ENCODE measurements around the gene TNFSF13B. TPM values are rescaled to one million over a fixed set of nuclear protein-coding genes. Genes with fewer than 3 reads are reported as not detected.

Gene TNFSF13B
- total RNA-seq, 1 experiment from 2014 or later, result 1.9 TPM

DNA sequence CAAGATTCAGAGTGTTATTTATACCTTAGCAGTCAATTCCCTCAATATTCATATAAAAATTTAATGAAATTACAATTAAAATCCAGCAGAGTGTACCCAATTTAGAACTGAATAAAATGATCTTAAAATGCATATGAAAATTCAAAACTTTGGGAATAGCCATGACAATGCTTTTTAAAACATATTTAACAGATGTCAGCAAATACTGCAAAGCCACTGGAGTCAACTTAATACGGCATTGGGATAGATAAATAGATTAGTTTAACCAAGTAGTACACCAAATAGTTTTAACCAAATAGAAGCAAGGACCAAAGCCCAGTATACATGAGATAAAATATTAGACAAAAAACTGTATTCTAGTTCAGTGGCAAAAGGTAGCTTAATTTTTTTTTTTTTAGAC lies 79.8 kb downstream of the TNFSF13B start:
- Histone ChIP-seq H3K4me3 (ENCODE audit: insufficient read depth, low read depth, low read length) (no peak overlapping the region), H3K27me3 (ENCODE audit: control insufficient read depth, insufficient read depth, low read length) (no peaks in the 10 kb centered on the region), H3K36me3 (replicated peaks; ENCODE audit: control insufficient read depth, insufficient read depth, low read length) (no peaks in the 10 kb centered on the region; the same call in 1 of the 2 replicates)
- no peak for DNase-seq

DNA sequence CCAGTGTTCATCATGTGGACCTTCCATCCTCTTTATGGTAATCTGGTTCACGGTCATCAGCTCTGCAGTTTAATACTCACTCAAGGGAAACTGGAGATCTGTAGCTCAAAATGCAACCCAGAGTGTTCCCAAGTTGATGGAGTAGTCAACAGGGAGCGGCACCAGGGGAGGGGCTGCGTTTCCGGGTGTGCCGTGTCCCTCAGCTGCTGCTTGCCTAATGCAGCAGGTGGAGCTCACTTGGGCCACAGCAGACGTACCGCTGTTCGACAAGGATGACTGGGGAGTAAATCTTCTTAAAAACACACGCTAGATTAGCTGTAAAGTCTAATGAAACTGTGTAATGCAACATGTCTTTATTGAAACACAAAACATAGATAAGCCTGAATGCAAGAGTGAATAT lies 81.1 kb downstream of the TNFSF13B start:
- no peaks in the 10 kb centered on the region for H3K36me3 ChIP-seq (replicated peaks; ENCODE audit: control insufficient read depth, insufficient read depth, low read length)
- DNase-seq, result no peak
- H3K4me3 ChIP-seq (ENCODE audit: insufficient read depth, low read depth, low read length), result no peak overlapping the region
- no peaks in the 10 kb centered on the region for H3K27me3 ChIP-seq (ENCODE audit: control insufficient read depth, insufficient read depth, low read length)

DNA sequence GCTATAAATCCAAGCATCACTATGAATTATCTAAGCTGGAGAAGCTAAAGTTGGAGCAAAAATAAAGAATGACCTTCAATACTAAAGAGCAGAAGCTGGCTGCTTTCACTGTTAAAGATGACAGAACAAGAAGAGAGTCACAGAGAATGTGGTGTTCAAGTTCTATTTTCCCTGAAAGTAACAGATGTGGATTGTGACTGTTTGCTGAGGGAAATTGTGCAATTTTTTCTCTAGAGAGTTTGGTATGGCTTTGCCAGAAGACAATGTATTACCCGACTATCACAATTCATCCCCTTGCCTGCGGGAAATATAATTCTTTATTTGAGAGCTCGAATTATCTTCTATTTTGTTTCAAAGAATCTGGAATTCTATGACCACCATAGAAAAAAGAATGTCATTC lies 83.1 kb downstream of the TNFSF13B start:
- DNase-seq, result no peak
- H3K36me3 ChIP-seq (replicated peaks; ENCODE audit: control insufficient read depth, insufficient read depth, low read length), result no peaks in the 10 kb centered on the region
- no peaks in the 10 kb centered on the region for H3K27me3 ChIP-seq (ENCODE audit: control insufficient read depth, insufficient read depth, low read length)
- H3K4me3 ChIP-seq (ENCODE audit: insufficient read depth, low read depth, low read length), result no peak overlapping the region

DNA sequence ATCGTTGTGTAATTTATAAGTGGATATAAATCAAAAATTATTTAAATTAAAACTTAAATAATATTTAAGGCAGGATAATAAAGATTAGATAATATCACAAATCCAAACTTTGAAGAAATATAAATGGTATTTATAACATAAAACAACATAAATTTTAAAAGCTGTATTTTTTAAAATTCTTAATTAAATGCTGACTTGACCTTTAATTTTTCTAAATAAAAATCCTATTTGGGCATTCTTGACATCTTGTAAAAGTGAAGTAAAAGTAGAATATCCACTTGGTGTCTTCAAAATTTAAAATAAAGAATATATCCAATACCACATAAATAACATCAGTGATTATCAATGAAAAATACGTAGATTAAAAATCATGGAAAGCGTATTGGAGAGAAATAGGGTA lies 87.7 kb downstream of the TNFSF13B start:
- no peaks in the 10 kb centered on the region for H3K36me3 ChIP-seq (replicated peaks; ENCODE audit: control insufficient read depth, insufficient read depth, low read length)
- H3K27me3 ChIP-seq (ENCODE audit: control insufficient read depth, insufficient read depth, low read length), result no peaks in the 10 kb centered on the region
- no peak overlapping the region for H3K4me3 ChIP-seq (ENCODE audit: insufficient read depth, low read depth, low read length)
- no peak for DNase-seq

Other genes with a start within 250 kb of the TNFSF13B start
- 3.7 and 4.9 TPM in 2 replicates for gene LIG4, start 54.2 kb upstream of the TNFSF13B start, total RNA-seq (2014; rRNA removed; shearing (Covaris generic))
- 4.1 and 4.6 TPM in 2 replicates for gene ABHD13, start 51.3 kb upstream of the TNFSF13B start, total RNA-seq (2014; rRNA removed; shearing (Covaris generic))

All from H7 (cell line).